HL-60/S4 (cell line): ENCODE measurements around the gene PPFIBP1.
"Not testable (repeated sequence)": the region's sequence is repeated elsewhere in the genome, so short reads cannot be mapped to it uniquely, and the experiment has no call there.

Source experiments
- in situ Hi-C: fragments of 300-500 bp; cut with MboI; formaldehyde crosslinking; loops from 2 replicates; pipeline ENCODE4 v1.14.3; 2022; ENCODE audit warnings: low sequenced_read_pairs

PPFIBP1 gene

GRCh38 chr12:27541031-27541719, 17.2 kb downstream of the PPFIBP1 start:
- in situ Hi-C loops, result no loop called here

- in situ Hi-C loops, result no loop called here
Measured at GRCh38 chr12:27542628-27543027, 18.6 kb downstream of the PPFIBP1 start.

DNA sequence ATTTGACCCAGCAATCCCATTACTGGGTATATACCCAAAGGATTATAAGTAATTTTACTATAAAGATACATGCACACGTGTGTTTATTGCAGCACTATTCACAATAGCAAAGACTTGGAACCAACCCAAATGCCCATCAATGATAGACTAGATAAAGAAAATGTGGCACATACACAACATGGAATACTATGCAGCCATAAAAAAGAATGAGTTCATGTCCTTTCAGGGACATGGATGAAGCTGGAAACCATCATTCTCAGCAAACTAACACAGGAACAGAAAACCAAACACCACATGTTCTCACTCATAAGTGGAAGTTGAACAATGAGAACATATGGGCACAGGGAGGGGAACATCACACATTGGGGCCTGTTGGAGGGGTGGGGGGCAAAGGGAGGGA, 20.9 kb downstream of the PPFIBP1 start:
- in situ Hi-C loops, result not testable (repeated sequence)

GRCh38 chr12:27545665-27546064, 21.7 kb downstream of the PPFIBP1 start:
- in situ Hi-C loops, result no loop called here

- in situ Hi-C loops, result no loop called here
Measured at GRCh38 chr12:27547592-27547991, 23.6 kb downstream of the PPFIBP1 start.

DNA sequence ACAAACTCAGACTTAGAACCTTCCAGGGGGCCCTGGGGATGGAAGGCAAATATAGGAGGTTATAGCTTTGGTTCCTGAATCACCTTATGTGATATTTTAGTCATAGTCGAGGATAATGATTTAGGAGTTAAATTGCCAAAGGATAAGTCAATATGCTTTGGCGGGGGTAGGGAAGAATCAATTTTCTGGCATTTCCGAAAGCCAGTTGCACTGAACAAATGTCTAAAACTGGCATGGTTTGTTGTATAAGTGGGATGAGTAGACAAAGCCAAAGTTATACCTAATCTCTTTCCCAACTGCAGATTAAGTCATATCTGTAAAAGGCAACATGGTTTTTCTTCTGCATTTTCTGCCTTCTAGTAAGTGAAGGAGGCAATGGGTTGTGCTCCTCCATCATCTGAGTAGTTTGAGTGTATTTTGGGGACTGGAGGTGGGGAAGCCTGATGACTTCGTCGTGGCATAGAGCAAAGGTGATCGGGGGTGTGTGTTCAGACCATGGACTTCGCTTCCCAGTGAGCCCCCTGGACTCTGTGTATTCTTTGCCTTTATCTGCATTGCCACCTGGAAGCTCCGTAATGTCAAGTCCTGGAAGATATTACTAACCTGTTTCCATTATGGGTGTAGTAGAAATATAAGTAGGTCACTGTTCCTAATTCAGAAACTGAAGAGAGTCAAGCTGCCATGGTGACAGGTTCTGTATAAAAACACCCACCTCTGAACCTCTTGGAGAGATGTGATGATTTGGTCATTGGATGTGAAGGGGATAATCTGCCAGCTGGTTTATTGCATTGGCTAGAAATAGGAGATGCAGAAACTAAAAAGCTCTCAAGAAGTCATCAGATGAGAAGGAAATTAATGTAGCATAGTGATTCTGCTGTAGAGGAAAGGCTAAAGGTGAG, 24.5 kb downstream of the PPFIBP1 start:
- in situ Hi-C loops, result no loop called here

DNA sequence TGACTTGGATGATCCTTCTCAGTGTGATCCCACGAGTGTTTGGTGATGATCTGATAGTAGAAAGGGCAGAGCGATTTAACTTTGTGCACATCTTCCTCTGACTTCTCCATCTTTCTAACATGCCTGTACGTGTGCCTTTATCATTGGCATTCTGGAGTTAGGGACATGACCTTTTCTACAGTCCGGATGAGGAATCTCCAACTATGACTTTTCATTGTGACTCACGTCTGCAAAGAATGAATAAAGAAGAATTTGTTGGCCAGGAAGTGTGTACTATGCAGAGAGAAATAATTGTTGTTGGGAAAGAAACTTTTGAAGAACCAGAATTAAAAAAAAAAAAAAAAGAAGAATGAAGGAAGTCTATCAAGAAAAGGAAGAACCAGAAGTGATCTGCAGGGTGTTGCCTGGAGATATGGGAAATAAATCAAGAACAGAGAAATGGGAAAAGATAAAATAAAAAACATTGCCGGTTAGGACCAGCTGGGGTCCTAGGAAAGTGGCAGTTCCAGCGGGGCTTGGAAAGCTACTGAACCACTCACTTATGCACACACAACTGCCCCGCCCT, 25.3 kb downstream of the PPFIBP1 start:
- in situ Hi-C loops, result no loop called here

DNA sequence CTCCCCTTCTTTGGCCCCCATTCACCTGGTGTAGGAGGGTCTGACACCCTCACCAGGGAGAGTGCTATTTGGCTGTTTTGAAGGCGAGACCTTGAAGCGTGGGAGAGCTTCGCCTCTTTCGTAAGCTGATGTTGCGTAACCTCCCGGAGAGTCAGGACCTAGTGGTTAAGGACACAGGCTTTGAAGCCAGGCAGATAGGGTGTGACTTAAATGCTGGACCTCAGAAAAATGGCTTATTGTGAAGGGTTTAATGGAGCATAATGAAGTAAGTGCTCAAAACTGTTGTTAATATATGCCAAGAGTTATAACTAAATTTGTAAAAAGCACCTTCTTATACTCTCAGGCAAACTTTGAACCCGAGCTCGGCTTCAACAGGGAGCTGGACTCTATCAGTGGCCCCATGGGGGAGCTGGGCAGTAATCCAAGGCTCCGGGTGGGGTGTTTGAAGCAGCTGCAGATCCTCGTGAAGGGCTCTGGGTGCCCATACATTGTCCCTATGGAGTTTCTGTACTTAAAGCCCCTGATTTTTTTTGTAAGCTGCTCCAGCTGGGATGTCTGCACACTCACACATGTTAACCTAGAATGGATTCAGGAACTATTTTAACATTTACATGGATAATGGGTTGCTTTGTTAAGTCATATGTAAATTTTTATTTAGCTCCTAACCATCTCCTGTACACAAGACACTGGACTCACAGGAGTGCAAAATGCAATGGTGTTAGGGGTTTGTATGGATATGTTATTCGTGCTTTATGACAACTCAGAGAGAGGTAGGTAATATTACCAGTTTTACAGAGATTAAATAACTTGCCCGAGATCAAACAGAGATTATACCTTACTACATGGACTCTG, 26.0 kb downstream of the PPFIBP1 start:
- in situ Hi-C loops, result no loop called here

DNA sequence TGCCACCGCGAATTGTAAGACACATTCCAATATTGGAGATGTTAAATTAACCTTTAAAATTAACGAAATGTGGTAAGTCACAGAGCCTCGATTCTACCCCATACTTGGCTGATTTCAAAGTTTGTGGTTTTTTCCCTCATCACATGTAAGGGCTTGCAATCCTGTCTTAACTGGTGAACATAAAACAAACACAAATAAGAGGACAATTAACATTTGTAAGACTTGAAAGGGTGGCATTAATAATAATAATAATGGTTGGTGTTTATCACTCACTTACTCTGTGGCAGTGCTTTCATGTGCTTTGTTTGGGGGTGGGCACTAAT, 26.6 kb downstream of the PPFIBP1 start:
- in situ Hi-C loops, result no loop called here

DNA sequence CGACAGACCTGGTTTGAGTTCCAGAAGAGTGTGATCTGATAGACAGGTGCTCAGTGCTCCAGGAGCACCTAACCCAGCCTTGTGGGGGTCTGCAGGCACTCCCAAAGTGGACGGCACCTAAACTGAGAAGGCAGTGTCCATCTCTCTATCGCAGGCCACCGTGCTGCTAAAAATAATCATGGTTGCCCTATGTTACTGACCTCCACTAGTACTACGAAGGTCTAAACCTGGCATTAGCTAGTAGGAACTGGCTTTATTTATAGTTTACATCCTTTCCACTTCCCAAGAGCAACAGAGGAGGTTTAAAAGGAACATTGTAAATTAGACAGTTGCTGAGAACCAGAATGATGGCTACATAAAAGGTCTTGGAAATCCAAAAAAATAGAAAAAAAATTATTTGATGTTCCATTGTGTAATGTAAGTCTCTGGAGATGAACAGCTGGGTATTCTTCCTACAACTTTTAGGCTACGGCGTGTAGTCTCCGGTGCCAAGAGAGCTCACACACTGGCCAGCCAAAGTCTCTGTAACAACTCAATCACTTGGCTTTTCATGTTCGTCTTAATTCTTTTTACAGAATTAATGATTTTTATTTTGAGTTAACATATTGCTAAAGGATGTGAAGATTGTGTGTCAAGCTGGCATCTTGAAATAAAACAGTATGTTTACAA, 27.3 kb downstream of the PPFIBP1 start:
- in situ Hi-C loops, result no loop called here

DNA sequence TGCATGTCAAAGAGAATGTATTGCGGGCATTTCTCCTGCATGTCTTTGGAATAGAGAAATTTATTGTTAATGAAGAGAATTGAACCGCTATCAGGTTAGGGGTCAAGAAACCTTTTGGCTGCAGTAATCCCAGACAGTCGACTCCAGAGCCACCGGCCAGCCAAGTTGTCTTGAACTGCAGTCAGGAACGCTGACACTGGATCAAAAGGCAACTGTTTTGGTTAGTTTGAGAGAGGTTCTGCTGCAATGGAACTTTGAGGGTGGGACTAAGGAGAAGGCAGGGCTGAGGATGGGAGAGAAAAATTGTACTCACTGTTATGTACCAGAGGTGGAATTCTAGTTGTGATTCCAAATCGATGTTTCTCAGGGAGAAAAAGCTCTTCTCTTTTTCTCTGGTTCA, 28.2 kb downstream of the PPFIBP1 start:
- in situ Hi-C loops, result no loop called here

- in situ Hi-C loops, result no loop called here
Measured at GRCh38 chr12:27552886-27553560, 29.0 kb downstream of the PPFIBP1 start.

GRCh38 chr12:27553941-27554340, 29.9 kb downstream of the PPFIBP1 start:
- in situ Hi-C loops, result no loop called here

DNA sequence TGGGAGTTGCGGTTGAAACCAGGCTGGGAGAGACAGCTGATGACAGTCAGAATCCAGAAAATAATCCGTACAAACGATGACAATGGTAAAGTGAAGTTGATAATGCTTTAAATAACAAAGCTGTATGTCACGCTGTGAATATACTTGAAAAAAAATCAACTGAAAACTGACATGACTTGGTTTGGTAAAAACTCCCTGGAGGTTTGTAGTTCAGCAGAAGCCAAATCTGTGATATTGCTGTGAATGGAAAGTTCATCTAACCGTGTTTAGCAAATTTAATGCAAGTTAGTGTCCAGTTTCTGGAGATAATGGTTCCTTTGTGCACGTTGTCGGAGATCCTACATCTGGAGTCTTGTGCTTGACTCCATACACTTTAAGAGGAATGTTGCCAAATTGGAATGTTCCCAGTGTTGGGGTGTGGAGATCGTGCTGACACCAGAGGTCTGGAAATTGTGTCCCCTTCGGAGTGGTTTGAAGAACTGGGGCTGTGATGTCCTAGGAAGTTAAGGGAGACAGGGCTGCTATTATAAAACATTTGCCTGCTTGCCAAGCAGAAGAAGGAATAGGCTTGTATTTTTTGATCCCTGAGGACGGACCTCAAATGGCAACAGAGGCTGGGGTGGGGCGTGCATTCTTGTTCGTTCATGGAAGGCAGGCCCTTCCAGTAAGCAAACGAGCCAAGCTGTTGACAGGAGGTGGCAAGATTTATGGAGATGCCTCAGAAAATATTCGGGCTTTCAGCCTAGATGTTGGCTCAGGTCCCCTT, 30.6 kb downstream of the PPFIBP1 start:
- in situ Hi-C loops, result no loop called here

DNA sequence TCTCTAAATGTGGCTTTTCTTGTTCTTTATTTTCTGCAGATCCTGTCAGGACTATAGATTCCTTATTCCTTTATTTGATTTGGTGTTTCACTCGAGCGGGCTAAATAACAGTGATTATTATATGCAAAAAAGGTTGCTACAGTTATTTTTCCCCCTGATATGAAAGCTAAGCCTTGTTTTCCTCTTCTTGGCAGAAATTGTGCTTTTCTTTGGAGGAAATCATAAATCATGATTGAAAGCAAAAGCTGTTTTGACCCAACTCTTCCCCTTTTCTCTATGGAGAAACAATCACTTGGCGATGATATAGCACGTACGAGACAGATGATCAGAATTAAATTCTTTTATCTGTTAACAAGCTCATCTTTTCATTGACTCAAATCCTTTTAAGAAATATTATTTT, 31.4 kb downstream of the PPFIBP1 start:
- in situ Hi-C loops, result no loop called here

GRCh38 chr12:27555925-27556778, 32.1 kb downstream of the PPFIBP1 start:
- in situ Hi-C loops, result no loop called here

GRCh38 chr12:27560126-27560525, 36.1 kb downstream of the PPFIBP1 start:
- in situ Hi-C loops, result no loop called here
